WTC11 (cell line): ENCODE data around the gene CD44. TPM values are rescaled to one million over a fixed set of nuclear protein-coding genes. Genes with fewer than 3 reads are reported as not detected.

Experiments
- ATAC-seq: fragments of 200-7000 bp; cut with Tn5 transposase; 2 replicates; pipeline ENCODE4 v1.10.0; 2021; ENCODE audit warnings: mild to moderate bottlenecking, moderate library complexity
- CTCF ChIA-PET: fragments of 300-600 bp; sonication (Branson Sonifier 250); formaldehyde crosslinking; loops from one replicate; lab custom pipeline; 2021; ENCODE audit warnings: antibody characterized with exemption; lab: Charles Lee
- POLR2A ChIA-PET: fragments of 350-600 bp; sonication (Branson Sonifier 250); formaldehyde crosslinking; loops from one replicate; lab custom pipeline; 2021; ENCODE audit warnings: antibody characterized with exemption; lab: Charles Lee
- DNase-seq: peaks from one replicate; pipeline ENCODE4 v3.0.0; 2021; ENCODE audit warnings: low spot score
- H3K27ac Mint-ChIP-seq: 2 replicates; pipeline ENCODE4 v1.8.0; 2021; ENCODE audit warnings: mixed read lengths
- H3K27me3 Mint-ChIP-seq: 2 replicates; pipeline ENCODE4 v1.8.0; 2021; ENCODE audit warnings: low read depth, mild to moderate bottlenecking, moderate library complexity, mixed read lengths
- H3K36me3 Mint-ChIP-seq: 2 replicates; pipeline ENCODE4 v1.8.0; 2021; ENCODE audit warnings: mixed read lengths
- H3K4me1 Mint-ChIP-seq: 2 replicates; pipeline ENCODE4 v1.8.0; 2022; ENCODE audit warnings: mixed read lengths
- H3K4me3 Mint-ChIP-seq: 2 replicates; pipeline ENCODE4 v1.8.0; 2021; ENCODE audit warnings: mild to moderate bottlenecking, moderate library complexity, mixed read lengths
- H3K9me3 Mint-ChIP-seq: 2 replicates; pipeline ENCODE4 v1.8.0; 2021; ENCODE audit warnings: mixed read lengths
- CREM ChIP-seq: sonication (generic); formaldehyde crosslinking; IDR thresholded peaks from 2 replicates; pipeline ENCODE4 v1.8.1; 2022; ENCODE audit warnings: mild to moderate bottlenecking, missing genetic modification reagents, moderate library complexity
- ETV6 ChIP-seq: sonication (generic); formaldehyde crosslinking; IDR thresholded peaks from 2 replicates; pipeline ENCODE4 v1.8.1; 2022; ENCODE audit warnings: mild to moderate bottlenecking, missing genetic modification reagents
- GABPB1 ChIP-seq: sonication (generic); formaldehyde crosslinking; IDR thresholded peaks from 2 replicates; pipeline ENCODE4 v1.8.1; 2023; ENCODE audit warnings: mild to moderate bottlenecking, missing genetic modification reagents
- IRF1 ChIP-seq: sonication (generic); formaldehyde crosslinking; IDR thresholded peaks from 2 replicates; pipeline ENCODE4 v1.8.0; 2023; ENCODE audit warnings: missing genetic modification reagents
- IRF2 ChIP-seq: sonication (generic); formaldehyde crosslinking; IDR thresholded peaks from 2 replicates; pipeline ENCODE4 v1.8.0; 2022; ENCODE audit warnings: low read depth, missing genetic modification reagents, borderline replicate concordance
- MAX ChIP-seq: sonication (generic); formaldehyde crosslinking; IDR thresholded peaks from 2 replicates; pipeline ENCODE4 v1.8.0; 2022; ENCODE audit warnings: mild to moderate bottlenecking, missing genetic modification reagents
- MYBL2 ChIP-seq: sonication (generic); formaldehyde crosslinking; IDR thresholded peaks from 2 replicates; pipeline ENCODE4 v1.8.1; 2023; ENCODE audit warnings: mild to moderate bottlenecking, moderate library complexity, missing genetic modification reagents
- NR3C1 ChIP-seq: sonication (generic); formaldehyde crosslinking; conservative IDR thresholded peaks from 2 replicates; pipeline ENCODE4 v1.8.1; 2023; ENCODE audit warnings: low read depth, mild to moderate bottlenecking, missing genetic modification reagents
- total RNA-seq: library from RNA; stranded (reverse); gene quantifications from 3 replicates; pipeline ENCODE4 v1.2.3, GENCODE V29; 2021
- TF ChIP-seq, protein P1 (sequence below): fragments of 250-450 bp; sonication (Bioruptor Pico); IDR thresholded peaks from 2 replicates; pipeline ENCODE4 v1.9.0; 2021; ENCODE audit warnings: mild to moderate bottlenecking, borderline replicate concordance
- TF ChIP-seq, protein P2 (sequence below): sonication (generic); formaldehyde crosslinking; IDR thresholded peaks from 2 replicates; pipeline ENCODE4 v1.8.0; 2023; ENCODE audit warnings: missing genetic modification reagents, mild to moderate bottlenecking, borderline replicate concordance
- TF ChIP-seq, protein P3 (sequence below): fragments of 250-450 bp; sonication (Bioruptor Pico); conservative IDR thresholded peaks from 2 replicates; pipeline ENCODE4 v1.9.0; 2021; ENCODE audit warnings: mild to moderate bottlenecking
- TF ChIP-seq, protein P4 (sequence below): sonication (generic); formaldehyde crosslinking; IDR thresholded peaks from 2 replicates; pipeline ENCODE4 v1.8.0; 2022; ENCODE audit warnings: mild to moderate bottlenecking, missing genetic modification reagents

The CD44 gene
- total RNA-seq, 1 experiment from 2014 or later = 12.0 TPM

DNA sequence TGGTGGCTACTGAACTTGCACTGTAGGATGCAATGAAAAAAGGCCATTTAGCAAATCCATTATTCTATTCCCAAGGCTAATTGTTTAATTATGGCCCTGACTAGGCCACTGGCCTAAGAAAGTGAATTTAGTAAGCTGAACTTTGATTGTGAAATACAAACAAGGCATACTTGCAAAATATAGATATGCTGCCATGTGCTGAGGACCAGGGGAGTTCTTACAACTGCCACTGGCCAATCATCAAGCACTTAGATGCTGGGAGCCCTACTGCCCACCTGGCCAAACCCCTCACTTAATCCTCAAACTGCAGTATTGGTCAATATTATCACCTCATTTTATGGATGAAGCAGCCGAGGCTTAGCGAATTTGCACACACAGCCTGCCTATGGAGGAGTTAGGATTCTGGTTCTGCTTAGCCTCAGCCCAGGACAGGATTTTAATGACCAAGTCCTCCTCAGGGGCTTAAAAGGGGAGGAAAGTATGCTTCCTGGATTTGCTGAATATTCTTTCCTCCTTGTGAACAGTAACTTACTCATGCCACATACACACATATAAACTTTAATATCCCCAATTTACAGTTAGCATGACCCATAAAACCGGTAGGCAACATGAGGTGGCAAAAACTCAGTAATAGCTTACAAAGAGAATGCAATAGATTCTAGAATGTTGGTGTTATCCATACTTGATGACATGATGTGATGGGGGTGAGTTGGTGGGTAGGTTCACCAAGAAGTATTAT is 39.3 kb downstream of the CD44 start:
- Mint-ChIP-seq H3K4me1 (peaks cover 42% of the 10 kb centered on the region), H3K27ac (no peak overlapping the region), H3K9me3 (no peaks in the 10 kb centered on the region), H3K27me3 (no peaks in the 10 kb centered on the region), H3K4me3 (no peak overlapping the region), H3K36me3 (no peaks in the 10 kb centered on the region)
- ATAC-seq = no peak
- TF ChIP-seq GABPB1 (CRISPR knock-in tag) (no peak), ETV6 (CRISPR knock-in tag) (no peak), IRF2 (CRISPR knock-in tag) (no peak), IRF1 (CRISPR knock-in tag) (no peak), CREM (CRISPR knock-in tag) (no peak), NR3C1 (no peak), MYBL2 (CRISPR knock-in tag) (no peak), MAX (CRISPR knock-in tag) (no peak)
- TF ChIP-seq, protein P1, sequence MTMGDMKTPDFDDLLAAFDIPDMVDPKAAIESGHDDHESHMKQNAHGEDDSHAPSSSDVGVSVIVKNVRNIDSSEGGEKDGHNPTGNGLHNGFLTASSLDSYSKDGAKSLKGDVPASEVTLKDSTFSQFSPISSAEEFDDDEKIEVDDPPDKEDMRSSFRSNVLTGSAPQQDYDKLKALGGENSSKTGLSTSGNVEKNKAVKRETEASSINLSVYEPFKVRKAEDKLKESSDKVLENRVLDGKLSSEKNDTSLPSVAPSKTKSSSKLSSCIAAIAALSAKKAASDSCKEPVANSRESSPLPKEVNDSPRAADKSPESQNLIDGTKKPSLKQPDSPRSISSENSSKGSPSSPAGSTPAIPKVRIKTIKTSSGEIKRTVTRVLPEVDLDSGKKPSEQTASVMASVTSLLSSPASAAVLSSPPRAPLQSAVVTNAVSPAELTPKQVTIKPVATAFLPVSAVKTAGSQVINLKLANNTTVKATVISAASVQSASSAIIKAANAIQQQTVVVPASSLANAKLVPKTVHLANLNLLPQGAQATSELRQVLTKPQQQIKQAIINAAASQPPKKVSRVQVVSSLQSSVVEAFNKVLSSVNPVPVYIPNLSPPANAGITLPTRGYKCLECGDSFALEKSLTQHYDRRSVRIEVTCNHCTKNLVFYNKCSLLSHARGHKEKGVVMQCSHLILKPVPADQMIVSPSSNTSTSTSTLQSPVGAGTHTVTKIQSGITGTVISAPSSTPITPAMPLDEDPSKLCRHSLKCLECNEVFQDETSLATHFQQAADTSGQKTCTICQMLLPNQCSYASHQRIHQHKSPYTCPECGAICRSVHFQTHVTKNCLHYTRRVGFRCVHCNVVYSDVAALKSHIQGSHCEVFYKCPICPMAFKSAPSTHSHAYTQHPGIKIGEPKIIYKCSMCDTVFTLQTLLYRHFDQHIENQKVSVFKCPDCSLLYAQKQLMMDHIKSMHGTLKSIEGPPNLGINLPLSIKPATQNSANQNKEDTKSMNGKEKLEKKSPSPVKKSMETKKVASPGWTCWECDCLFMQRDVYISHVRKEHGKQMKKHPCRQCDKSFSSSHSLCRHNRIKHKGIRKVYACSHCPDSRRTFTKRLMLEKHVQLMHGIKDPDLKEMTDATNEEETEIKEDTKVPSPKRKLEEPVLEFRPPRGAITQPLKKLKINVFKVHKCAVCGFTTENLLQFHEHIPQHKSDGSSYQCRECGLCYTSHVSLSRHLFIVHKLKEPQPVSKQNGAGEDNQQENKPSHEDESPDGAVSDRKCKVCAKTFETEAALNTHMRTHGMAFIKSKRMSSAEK (CRISPR knock-in tag) = no peak
- TF ChIP-seq, protein P2, sequence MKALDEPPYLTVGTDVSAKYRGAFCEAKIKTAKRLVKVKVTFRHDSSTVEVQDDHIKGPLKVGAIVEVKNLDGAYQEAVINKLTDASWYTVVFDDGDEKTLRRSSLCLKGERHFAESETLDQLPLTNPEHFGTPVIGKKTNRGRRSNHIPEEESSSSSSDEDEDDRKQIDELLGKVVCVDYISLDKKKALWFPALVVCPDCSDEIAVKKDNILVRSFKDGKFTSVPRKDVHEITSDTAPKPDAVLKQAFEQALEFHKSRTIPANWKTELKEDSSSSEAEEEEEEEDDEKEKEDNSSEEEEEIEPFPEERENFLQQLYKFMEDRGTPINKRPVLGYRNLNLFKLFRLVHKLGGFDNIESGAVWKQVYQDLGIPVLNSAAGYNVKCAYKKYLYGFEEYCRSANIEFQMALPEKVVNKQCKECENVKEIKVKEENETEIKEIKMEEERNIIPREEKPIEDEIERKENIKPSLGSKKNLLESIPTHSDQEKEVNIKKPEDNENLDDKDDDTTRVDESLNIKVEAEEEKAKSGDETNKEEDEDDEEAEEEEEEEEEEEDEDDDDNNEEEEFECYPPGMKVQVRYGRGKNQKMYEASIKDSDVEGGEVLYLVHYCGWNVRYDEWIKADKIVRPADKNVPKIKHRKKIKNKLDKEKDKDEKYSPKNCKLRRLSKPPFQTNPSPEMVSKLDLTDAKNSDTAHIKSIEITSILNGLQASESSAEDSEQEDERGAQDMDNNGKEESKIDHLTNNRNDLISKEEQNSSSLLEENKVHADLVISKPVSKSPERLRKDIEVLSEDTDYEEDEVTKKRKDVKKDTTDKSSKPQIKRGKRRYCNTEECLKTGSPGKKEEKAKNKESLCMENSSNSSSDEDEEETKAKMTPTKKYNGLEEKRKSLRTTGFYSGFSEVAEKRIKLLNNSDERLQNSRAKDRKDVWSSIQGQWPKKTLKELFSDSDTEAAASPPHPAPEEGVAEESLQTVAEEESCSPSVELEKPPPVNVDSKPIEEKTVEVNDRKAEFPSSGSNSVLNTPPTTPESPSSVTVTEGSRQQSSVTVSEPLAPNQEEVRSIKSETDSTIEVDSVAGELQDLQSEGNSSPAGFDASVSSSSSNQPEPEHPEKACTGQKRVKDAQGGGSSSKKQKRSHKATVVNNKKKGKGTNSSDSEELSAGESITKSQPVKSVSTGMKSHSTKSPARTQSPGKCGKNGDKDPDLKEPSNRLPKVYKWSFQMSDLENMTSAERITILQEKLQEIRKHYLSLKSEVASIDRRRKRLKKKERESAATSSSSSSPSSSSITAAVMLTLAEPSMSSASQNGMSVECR = no peak
- TF ChIP-seq, protein P3, sequence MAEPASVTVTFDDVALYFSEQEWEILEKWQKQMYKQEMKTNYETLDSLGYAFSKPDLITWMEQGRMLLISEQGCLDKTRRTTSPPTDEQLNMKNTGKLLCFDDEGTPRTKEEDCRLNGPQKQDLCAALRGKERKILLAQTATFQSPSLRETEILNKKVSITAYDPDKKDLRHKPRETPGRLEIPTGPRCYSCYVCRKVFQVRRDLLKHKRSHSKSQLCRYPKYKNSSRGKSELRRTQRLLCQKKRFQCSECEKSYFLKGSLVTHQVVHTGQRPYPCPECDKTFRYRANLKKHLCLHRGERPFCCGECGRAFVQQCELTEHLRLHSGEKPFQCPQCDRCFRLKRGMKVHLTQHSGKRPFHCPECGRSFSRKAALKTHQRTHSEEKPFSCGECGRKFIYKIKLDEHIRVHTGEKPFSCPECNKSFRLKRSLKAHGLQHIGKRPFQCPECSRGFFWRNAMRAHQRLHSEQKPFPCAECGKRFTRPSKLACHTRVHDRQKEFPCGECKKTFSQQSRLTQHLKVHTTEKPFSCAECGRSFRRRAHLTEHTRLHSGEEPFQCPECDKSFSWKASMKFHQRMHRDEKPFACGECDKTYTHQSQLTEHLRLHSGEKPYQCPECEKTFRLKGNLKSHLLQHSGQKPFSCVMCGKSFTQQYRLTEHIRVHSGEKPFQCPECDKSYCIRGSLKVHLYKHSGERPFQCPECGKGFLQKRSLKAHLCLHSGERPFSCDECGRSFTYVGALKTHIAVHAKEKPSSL (CRISPR knock-in tag) = no peak
- TF ChIP-seq, protein P4, sequence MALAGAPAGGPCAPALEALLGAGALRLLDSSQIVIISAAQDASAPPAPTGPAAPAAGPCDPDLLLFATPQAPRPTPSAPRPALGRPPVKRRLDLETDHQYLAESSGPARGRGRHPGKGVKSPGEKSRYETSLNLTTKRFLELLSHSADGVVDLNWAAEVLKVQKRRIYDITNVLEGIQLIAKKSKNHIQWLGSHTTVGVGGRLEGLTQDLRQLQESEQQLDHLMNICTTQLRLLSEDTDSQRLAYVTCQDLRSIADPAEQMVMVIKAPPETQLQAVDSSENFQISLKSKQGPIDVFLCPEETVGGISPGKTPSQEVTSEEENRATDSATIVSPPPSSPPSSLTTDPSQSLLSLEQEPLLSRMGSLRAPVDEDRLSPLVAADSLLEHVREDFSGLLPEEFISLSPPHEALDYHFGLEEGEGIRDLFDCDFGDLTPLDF (CRISPR knock-in tag) = no peak
- no peak for DNase-seq
- ChIA-PET POLR2A (no interaction called here), CTCF (no interaction called here)
